Ovary (tissue), 3 donors: ENCODE measurements around the gene CCDC182.

Experiments used
- EP300 ChIP-seq: sonication (generic); formaldehyde crosslinking; IDR thresholded peaks from one replicate; pipeline ENCODE4 v1.6.1; 2017; ENCODE audit warnings: antibody characterized with exemption
- POLR2A ChIP-seq: fragments of 450-650 bp; IDR thresholded peaks from one replicate; pipeline ENCODE4 v1.6.1; 2017; ENCODE audit warnings: antibody characterized with exemption, mild to moderate bottlenecking, moderate library complexity
- TF ChIP-seq, protein P1 (sequence below), 3 donors: fragments of 450-650 bp in 2 of 3; fragments of 200-600 bp in 1 of 3; IDR thresholded peaks; one replicate each; pipeline versions ENCODE4 v1.5.1 to v1.8.0; 2016 to 2022; ENCODE audit warnings: antibody characterized with exemption in 3 of 3, mild to moderate bottlenecking in 1 of 3
- donor health status: DM: no; HTN: no; CAD: no.

DNA sequence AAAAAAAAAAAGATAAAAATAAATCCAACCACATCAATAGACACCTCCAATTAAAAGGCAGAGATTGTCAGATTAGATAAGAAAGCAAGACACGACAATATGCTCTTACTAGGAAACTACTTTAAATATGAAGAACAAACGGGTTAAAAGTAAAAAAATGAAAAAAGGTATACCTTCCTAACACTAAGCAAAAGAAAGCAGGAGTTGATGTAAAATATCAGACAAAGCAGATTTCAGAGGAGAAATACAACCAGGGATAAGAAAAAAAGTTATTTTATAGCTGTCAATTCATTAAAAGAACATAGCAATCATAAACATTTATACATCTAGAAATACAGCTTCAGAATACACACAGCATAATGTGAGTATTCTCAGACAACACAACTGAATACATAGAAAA lies 49.7 kb upstream of the CCDC182 start:
- TF ChIP-seq EP300 = no peak
- no peak for TF ChIP-seq POLR2A
- TF ChIP-seq, protein P1, sequence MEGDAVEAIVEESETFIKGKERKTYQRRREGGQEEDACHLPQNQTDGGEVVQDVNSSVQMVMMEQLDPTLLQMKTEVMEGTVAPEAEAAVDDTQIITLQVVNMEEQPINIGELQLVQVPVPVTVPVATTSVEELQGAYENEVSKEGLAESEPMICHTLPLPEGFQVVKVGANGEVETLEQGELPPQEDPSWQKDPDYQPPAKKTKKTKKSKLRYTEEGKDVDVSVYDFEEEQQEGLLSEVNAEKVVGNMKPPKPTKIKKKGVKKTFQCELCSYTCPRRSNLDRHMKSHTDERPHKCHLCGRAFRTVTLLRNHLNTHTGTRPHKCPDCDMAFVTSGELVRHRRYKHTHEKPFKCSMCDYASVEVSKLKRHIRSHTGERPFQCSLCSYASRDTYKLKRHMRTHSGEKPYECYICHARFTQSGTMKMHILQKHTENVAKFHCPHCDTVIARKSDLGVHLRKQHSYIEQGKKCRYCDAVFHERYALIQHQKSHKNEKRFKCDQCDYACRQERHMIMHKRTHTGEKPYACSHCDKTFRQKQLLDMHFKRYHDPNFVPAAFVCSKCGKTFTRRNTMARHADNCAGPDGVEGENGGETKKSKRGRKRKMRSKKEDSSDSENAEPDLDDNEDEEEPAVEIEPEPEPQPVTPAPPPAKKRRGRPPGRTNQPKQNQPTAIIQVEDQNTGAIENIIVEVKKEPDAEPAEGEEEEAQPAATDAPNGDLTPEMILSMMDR (IDR thresholded peaks at IDR 0.05) = no peak
